HL-60 (cell line): ENCODE measurements around the gene RFTN1.

Source experiments
- GABPA ChIP-seq: IDR thresholded peaks from 2 replicates; pipeline ENCODE4 v1.6.1; 2012; ENCODE audit warnings: low read depth
- POLR2AphosphoS5 ChIP-seq: IDR thresholded peaks from 2 replicates; pipeline ENCODE4 v1.6.1; 2012; ENCODE audit warnings: low read depth
- SPI1 ChIP-seq: IDR thresholded peaks from 2 replicates; pipeline ENCODE4 v1.6.1; 2012; ENCODE audit warnings: low read depth, mild to moderate bottlenecking, borderline replicate concordance
- TF ChIP-seq, protein P1 (sequence below): IDR thresholded peaks from 2 replicates; pipeline ENCODE4 v1.6.1; 2012; ENCODE audit warnings: low read depth; ENCODE audit not compliant: insufficient replicate concordance
- TF ChIP-seq, protein P2 (sequence below): IDR thresholded peaks from one replicate; pipeline ENCODE4 v1.5.1; 2011; ENCODE audit warnings: low read length, control low read depth, inconsistent platforms; ENCODE audit not compliant: insufficient read depth

DNA sequence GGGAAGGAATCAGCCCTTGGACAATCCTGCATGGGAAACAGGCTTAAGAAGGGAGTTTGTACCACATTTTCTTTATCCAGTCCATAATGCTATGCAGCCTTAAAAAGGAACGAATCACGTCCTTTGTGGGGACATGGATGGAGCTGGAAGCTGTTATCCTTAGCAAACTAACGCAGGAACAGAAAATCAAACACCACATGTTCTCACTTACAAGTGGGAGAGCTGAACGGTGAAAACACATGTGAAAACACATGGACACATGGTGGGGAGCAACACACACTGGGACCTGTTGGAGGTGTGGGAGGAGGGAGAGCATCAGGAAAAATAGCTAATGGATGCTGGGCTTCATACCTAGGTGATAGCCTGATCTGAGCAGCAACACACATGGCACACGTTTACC is 178.2 kb downstream of the RFTN1 start:
- TF ChIP-seq, protein P1, sequence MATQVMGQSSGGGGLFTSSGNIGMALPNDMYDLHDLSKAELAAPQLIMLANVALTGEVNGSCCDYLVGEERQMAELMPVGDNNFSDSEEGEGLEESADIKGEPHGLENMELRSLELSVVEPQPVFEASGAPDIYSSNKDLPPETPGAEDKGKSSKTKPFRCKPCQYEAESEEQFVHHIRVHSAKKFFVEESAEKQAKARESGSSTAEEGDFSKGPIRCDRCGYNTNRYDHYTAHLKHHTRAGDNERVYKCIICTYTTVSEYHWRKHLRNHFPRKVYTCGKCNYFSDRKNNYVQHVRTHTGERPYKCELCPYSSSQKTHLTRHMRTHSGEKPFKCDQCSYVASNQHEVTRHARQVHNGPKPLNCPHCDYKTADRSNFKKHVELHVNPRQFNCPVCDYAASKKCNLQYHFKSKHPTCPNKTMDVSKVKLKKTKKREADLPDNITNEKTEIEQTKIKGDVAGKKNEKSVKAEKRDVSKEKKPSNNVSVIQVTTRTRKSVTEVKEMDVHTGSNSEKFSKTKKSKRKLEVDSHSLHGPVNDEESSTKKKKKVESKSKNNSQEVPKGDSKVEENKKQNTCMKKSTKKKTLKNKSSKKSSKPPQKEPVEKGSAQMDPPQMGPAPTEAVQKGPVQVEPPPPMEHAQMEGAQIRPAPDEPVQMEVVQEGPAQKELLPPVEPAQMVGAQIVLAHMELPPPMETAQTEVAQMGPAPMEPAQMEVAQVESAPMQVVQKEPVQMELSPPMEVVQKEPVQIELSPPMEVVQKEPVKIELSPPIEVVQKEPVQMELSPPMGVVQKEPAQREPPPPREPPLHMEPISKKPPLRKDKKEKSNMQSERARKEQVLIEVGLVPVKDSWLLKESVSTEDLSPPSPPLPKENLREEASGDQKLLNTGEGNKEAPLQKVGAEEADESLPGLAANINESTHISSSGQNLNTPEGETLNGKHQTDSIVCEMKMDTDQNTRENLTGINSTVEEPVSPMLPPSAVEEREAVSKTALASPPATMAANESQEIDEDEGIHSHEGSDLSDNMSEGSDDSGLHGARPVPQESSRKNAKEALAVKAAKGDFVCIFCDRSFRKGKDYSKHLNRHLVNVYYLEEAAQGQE = no peak
- TF ChIP-seq, protein P2, sequence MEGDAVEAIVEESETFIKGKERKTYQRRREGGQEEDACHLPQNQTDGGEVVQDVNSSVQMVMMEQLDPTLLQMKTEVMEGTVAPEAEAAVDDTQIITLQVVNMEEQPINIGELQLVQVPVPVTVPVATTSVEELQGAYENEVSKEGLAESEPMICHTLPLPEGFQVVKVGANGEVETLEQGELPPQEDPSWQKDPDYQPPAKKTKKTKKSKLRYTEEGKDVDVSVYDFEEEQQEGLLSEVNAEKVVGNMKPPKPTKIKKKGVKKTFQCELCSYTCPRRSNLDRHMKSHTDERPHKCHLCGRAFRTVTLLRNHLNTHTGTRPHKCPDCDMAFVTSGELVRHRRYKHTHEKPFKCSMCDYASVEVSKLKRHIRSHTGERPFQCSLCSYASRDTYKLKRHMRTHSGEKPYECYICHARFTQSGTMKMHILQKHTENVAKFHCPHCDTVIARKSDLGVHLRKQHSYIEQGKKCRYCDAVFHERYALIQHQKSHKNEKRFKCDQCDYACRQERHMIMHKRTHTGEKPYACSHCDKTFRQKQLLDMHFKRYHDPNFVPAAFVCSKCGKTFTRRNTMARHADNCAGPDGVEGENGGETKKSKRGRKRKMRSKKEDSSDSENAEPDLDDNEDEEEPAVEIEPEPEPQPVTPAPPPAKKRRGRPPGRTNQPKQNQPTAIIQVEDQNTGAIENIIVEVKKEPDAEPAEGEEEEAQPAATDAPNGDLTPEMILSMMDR = no peak
- TF ChIP-seq POLR2AphosphoS5 (no peak), SPI1 (no peak), GABPA (no peak)
